Measurements from ENCODE around the gene APOB.

APOB gene

DNA sequence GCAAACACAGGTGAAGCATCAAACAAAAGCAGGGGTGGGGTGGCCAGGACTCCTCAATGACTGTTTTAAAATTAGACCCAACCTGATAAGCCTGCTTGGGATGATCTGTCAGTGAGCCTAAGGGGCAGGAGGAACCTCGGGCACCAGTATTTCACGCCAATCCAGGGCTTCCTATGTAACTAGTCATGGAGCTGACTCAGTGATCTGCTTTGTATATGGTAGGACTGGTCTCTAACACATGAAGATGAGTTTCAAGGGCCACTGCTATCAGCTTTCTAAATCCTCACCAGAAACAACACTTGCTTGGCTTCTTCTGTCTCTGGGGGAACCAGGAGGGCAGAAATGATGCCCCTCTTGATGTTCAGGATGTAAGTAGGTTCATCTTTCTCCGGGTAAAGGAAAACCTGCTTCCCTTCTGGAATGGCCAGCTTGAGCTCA lies 6.2 kb downstream of the APOB start:
- Histone ChIP-seq H3K27me3 (ENCODE audit: low read depth, low read length) (no peaks in the 10 kb centered on the region), H3K4me1 (ENCODE audit: control insufficient read depth in 1 of 2, insufficient read depth in 2 of 2, low read length in 2 of 2) (no peaks in the 10 kb centered on the region), H3K9me3 (ENCODE audit: control insufficient read depth in 1 of 2, low read length in 2 of 2) (no peaks in the 10 kb centered on the region), H3K27ac (ENCODE audit: low read length) (no peak overlapping the region), H3K4me3 (ENCODE audit: low read depth in 1 of 2, low read length in 2 of 2) (no peak overlapping the region), H3K36me3 (ENCODE audit: control insufficient read depth in 1 of 2, insufficient read depth in 2 of 2, low read length in 2 of 2) (no peaks in the 10 kb centered on the region)

DNA sequence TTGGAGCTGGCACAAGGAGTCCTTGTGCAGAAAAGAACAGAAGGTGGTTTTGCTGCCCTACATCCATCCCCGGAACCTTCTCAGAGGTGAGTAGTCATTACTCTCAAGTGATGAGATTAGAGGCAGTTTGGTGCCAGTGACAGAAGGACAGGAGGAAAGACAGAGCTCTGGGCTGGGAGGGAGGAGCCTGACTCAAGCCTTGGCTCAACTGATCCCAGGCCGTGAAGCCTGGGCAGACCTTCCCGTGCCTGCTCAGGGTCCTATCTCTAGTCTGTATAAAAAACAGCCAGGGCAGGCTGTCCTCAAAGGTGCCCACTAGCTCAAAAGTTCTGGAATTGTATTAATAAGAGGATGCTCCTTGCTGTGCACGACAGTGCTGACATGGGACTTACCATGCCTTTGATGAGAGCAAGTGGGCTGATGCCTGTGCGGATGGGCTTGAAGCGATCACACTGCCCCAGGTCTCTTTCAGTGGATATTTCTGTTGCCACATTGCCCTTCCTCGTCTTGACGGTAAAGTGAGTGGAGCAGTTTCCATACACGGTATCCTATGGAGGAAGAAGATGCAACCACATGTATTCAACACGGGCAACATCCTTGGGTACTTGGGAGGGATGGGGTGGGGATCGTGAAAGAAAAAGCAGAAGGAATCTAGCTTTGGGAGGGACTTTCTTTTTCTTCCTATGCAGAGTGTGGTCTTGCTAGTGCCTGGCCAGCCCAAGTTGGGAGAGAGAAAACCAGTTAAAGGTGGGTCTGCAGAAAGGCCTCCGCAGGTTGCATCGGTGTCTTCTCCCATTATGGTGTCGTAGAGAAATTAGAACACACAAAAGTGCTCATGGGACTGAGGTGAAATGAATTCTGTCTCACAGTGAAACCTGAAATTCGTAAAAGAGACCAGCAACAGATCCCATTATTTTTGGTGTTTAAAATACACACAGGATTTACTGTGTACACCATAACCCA lies 6.9 kb downstream of the APOB start:
- no peak overlapping the region for H3K27ac ChIP-seq (ENCODE audit: low read length)
- H3K4me3 ChIP-seq (ENCODE audit: low read depth in 1 of 2, low read length in 2 of 2): no peak overlapping the region
- no peaks in the 10 kb centered on the region for H3K36me3 ChIP-seq (ENCODE audit: control insufficient read depth in 1 of 2, insufficient read depth in 2 of 2, low read length in 2 of 2)
- H3K9me3 ChIP-seq (ENCODE audit: control insufficient read depth in 1 of 2, low read length in 2 of 2): no peaks in the 10 kb centered on the region
- no peaks in the 10 kb centered on the region for H3K27me3 ChIP-seq (ENCODE audit: low read depth, low read length)
- H3K4me1 ChIP-seq (ENCODE audit: control insufficient read depth in 1 of 2, insufficient read depth in 2 of 2, low read length in 2 of 2): no peaks in the 10 kb centered on the region

GRCh38 chr2:21035974-21036707 lies 7.7 kb downstream of the APOB start:
- no peak overlapping the region for H3K4me3 ChIP-seq (ENCODE audit: low read depth in 1 of 2, low read length in 2 of 2)
- H3K4me1 ChIP-seq (ENCODE audit: control insufficient read depth in 1 of 2, insufficient read depth in 2 of 2, low read length in 2 of 2): no peaks in the 10 kb centered on the region
- H3K27me3 ChIP-seq (ENCODE audit: low read depth, low read length): no peaks in the 10 kb centered on the region
- no peak overlapping the region for H3K27ac ChIP-seq (ENCODE audit: low read length)
- no peaks in the 10 kb centered on the region for H3K9me3 ChIP-seq (ENCODE audit: control insufficient read depth in 1 of 2, low read length in 2 of 2)
- no peaks in the 10 kb centered on the region for H3K36me3 ChIP-seq (ENCODE audit: control insufficient read depth in 1 of 2, insufficient read depth in 2 of 2, low read length in 2 of 2)

GRCh38 chr2:21035282-21035973 lies 8.4 kb downstream of the APOB start:
- H3K4me1 ChIP-seq (ENCODE audit: control insufficient read depth in 1 of 2, insufficient read depth in 2 of 2, low read length in 2 of 2): no peaks in the 10 kb centered on the region
- H3K36me3 ChIP-seq (ENCODE audit: control insufficient read depth in 1 of 2, insufficient read depth in 2 of 2, low read length in 2 of 2): no peaks in the 10 kb centered on the region
- no peaks in the 10 kb centered on the region for H3K27me3 ChIP-seq (ENCODE audit: low read depth, low read length)
- H3K4me3 ChIP-seq (ENCODE audit: low read depth in 1 of 2, low read length in 2 of 2): no peak overlapping the region
- H3K27ac ChIP-seq (ENCODE audit: low read length): no peak overlapping the region
- no peaks in the 10 kb centered on the region for H3K9me3 ChIP-seq (ENCODE audit: control insufficient read depth in 1 of 2, low read length in 2 of 2)

GRCh38 chr2:21034972-21035279 lies 8.9 kb downstream of the APOB start:
- H3K4me3 ChIP-seq (ENCODE audit: low read depth in 1 of 2, low read length in 2 of 2): no peak overlapping the region
- no peaks in the 10 kb centered on the region for H3K4me1 ChIP-seq (ENCODE audit: control insufficient read depth in 1 of 2, insufficient read depth in 2 of 2, low read length in 2 of 2)
- H3K27ac ChIP-seq (ENCODE audit: low read length): no peak overlapping the region
- H3K27me3 ChIP-seq (ENCODE audit: low read depth, low read length): no peaks in the 10 kb centered on the region
- no peaks in the 10 kb centered on the region for H3K9me3 ChIP-seq (ENCODE audit: control insufficient read depth in 1 of 2, low read length in 2 of 2)
- H3K36me3 ChIP-seq (ENCODE audit: control insufficient read depth in 1 of 2, insufficient read depth in 2 of 2, low read length in 2 of 2): no peaks in the 10 kb centered on the region

GRCh38 chr2:21034156-21034971 lies 9.5 kb downstream of the APOB start:
- Histone ChIP-seq H3K4me1 (ENCODE audit: control insufficient read depth in 1 of 2, insufficient read depth in 2 of 2, low read length in 2 of 2) (no peaks in the 10 kb centered on the region), H3K27me3 (ENCODE audit: low read depth, low read length) (no peaks in the 10 kb centered on the region), H3K9me3 (ENCODE audit: control insufficient read depth in 1 of 2, low read length in 2 of 2) (no peaks in the 10 kb centered on the region), H3K4me3 (ENCODE audit: low read depth in 1 of 2, low read length in 2 of 2) (no peak overlapping the region), H3K36me3 (ENCODE audit: control insufficient read depth in 1 of 2, insufficient read depth in 2 of 2, low read length in 2 of 2) (no peaks in the 10 kb centered on the region), H3K27ac (ENCODE audit: low read length) (no peak overlapping the region)

GRCh38 chr2:21033237-21034155 lies 10.4 kb downstream of the APOB start:
- Histone ChIP-seq H3K36me3 (ENCODE audit: control insufficient read depth in 1 of 2, insufficient read depth in 2 of 2, low read length in 2 of 2) (no peaks in the 10 kb centered on the region), H3K4me1 (ENCODE audit: control insufficient read depth in 1 of 2, insufficient read depth in 2 of 2, low read length in 2 of 2) (no peaks in the 10 kb centered on the region), H3K27me3 (ENCODE audit: low read depth, low read length) (no peaks in the 10 kb centered on the region), H3K4me3 (ENCODE audit: low read depth in 1 of 2, low read length in 2 of 2) (no peak overlapping the region), H3K27ac (ENCODE audit: low read length) (no peak overlapping the region), H3K9me3 (ENCODE audit: control insufficient read depth in 1 of 2, low read length in 2 of 2) (no peaks in the 10 kb centered on the region)

- Histone ChIP-seq H3K27ac (ENCODE audit: low read length) (no peak overlapping the region), H3K4me3 (ENCODE audit: low read depth in 1 of 2, low read length in 2 of 2) (no peak overlapping the region), H3K9me3 (ENCODE audit: control insufficient read depth in 1 of 2, low read length in 2 of 2) (no peaks in the 10 kb centered on the region)
Observed at GRCh38 chr2:21032338-21033236, 11.3 kb downstream of the APOB start.

GRCh38 chr2:21030983-21031968 lies 12.6 kb downstream of the APOB start:
- Histone ChIP-seq H3K36me3 (ENCODE audit: control insufficient read depth in 1 of 2, insufficient read depth in 2 of 2, low read length in 2 of 2) (no peaks in the 10 kb centered on the region), H3K9me3 (ENCODE audit: control insufficient read depth in 1 of 2, low read length in 2 of 2) (no peaks in the 10 kb centered on the region), H3K27ac (ENCODE audit: low read length) (no peak overlapping the region), H3K27me3 (ENCODE audit: low read depth, low read length) (no peaks in the 10 kb centered on the region), H3K4me3 (ENCODE audit: low read depth in 1 of 2, low read length in 2 of 2) (no peak overlapping the region), H3K4me1 (ENCODE audit: control insufficient read depth in 1 of 2, insufficient read depth in 2 of 2, low read length in 2 of 2) (no peaks in the 10 kb centered on the region)

More at GRCh38 chr2:21032338-21033236, 11.3 kb downstream of the APOB start:
- H3K36me3 ChIP-seq (ENCODE audit: control insufficient read depth in 1 of 2, insufficient read depth in 2 of 2, low read length in 2 of 2): no peaks in the 10 kb centered on the region
- no peaks in the 10 kb centered on the region for H3K4me1 ChIP-seq (ENCODE audit: control insufficient read depth in 1 of 2, insufficient read depth in 2 of 2, low read length in 2 of 2)
- H3K27me3 ChIP-seq (ENCODE audit: low read depth, low read length): no peaks in the 10 kb centered on the region

Data from muscle layer of duodenum (tissue), 2 donors.